Suprapubic skin (tissue), 4 donors: Measurements from ENCODE around the gene ADCY5. TPM values are rescaled to one million over a fixed set of nuclear protein-coding genes. Genes with fewer than 3 reads are reported as not detected.

Experiments used
- DNase-seq, 2 donors: peaks; one replicate each; pipeline ENCODE4 v3.0.0-alpha.2; 2019; ENCODE audit warnings: low spot score in 2 of 2
- H3K27ac ChIP-seq: fragments of 200-600 bp; sonication (generic); one replicate; pipeline ENCODE4 v1.5.1; 2019
- H3K27me3 ChIP-seq: fragments of 200-600 bp; sonication (generic); one replicate; pipeline ENCODE4 v1.5.1; 2019
- H3K36me3 ChIP-seq: fragments of 200-600 bp; sonication (generic); one replicate; pipeline ENCODE4 v1.5.1; 2019
- H3K4me1 ChIP-seq: fragments of 200-600 bp; sonication (generic); one replicate; pipeline ENCODE4 v1.5.1; 2019
- H3K4me3 ChIP-seq: fragments of 200-600 bp; sonication (generic); one replicate; pipeline ENCODE4 v1.5.1; 2019; ENCODE audit warnings: mild to moderate bottlenecking
- H3K9me3 ChIP-seq: fragments of 200-600 bp; sonication (generic); one replicate; pipeline ENCODE4 v1.5.1; 2019
- EP300 ChIP-seq: sonication (generic); formaldehyde crosslinking; IDR thresholded peaks from one replicate; pipeline ENCODE4 v1.6.1; 2017; ENCODE audit warnings: antibody characterized with exemption
- POLR2A ChIP-seq, 2 donors: fragments of 450-650 bp; IDR thresholded peaks; one replicate each; pipeline ENCODE4 v1.6.1; 2017; ENCODE audit warnings: antibody characterized with exemption in 2 of 2, mild to moderate bottlenecking in 2 of 2, moderate library complexity in 2 of 2
- POLR2AphosphoS5 ChIP-seq, 3 donors: sonication (generic); formaldehyde crosslinking; IDR thresholded peaks; one replicate each; pipeline ENCODE4 v1.6.1; 2017; ENCODE audit warnings: antibody characterized with exemption in 3 of 3
- WGBS: methylation state at CpG from one replicate; pipeline ENCODE4 v1.1.5; 2018; 5-methylcytosine and 5-hydroxymethylcytosine counted together
- total RNA-seq, 4 donors: library from RNA; depleted of rRNA; stranded (reverse); fragments of >200 nt; gene quantifications; one replicate each; pipeline ENCODE4 v1.1.0, GENCODE V29; 2016
- TF ChIP-seq, protein P1 (sequence below), 2 donors: fragments of 200-600 bp in 1 of 2; fragments of 450-650 bp in 1 of 2; sonication (generic) in 1 of 2; IDR thresholded peaks; one replicate each; pipeline ENCODE4 v1.5.1; 2016 to 2019; ENCODE audit warnings: antibody characterized with exemption in 2 of 2, mild to moderate bottlenecking in 1 of 2, moderate library complexity in 1 of 2

Gene ADCY5
- total RNA-seq, 4 donors from 2014 or later, result 1.4 to 4.9 (median 4.0) TPM

DNA sequence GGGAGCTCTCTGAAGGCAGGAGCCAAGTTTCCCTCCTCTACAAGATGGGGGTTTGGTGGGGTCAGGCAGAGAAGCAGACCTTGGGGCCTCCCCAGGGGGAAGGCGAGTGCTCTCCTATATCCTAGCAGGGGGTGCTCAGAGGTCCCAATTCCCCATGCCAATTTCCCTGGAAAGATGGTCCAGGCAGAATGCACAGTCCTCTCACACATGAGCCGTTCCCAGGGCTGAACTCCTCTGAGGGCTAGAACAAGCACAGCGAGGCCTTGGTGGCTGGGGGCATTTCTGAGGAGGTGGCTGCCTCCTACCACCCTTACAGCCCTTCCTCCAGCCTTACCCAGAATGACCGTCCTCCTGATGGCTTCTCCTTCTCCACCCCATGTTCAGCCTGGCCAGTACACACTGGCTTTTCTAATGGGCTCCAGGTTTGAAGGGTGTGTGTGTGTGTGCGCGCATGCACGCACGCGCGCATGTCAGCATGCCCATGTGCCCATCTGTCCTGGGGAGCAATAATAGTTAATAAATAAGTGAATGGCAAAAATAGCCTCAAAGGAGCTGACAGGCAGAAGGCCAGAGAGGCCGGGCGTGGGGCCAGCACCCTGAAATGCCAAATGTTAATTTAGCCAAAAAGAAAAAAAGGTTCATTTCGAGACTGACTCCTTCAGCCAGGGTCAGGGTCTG lies 24.4 kb downstream of the ADCY5 start:
- TF ChIP-seq, protein P1, sequence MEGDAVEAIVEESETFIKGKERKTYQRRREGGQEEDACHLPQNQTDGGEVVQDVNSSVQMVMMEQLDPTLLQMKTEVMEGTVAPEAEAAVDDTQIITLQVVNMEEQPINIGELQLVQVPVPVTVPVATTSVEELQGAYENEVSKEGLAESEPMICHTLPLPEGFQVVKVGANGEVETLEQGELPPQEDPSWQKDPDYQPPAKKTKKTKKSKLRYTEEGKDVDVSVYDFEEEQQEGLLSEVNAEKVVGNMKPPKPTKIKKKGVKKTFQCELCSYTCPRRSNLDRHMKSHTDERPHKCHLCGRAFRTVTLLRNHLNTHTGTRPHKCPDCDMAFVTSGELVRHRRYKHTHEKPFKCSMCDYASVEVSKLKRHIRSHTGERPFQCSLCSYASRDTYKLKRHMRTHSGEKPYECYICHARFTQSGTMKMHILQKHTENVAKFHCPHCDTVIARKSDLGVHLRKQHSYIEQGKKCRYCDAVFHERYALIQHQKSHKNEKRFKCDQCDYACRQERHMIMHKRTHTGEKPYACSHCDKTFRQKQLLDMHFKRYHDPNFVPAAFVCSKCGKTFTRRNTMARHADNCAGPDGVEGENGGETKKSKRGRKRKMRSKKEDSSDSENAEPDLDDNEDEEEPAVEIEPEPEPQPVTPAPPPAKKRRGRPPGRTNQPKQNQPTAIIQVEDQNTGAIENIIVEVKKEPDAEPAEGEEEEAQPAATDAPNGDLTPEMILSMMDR (IDR thresholded peaks at IDR 0.05), result no peak
- TF ChIP-seq EP300, result no peak
- no peak for TF ChIP-seq POLR2A (IDR thresholded peaks at IDR 0.05)
- no peak for TF ChIP-seq POLR2AphosphoS5 (IDR thresholded peaks at IDR 0.05)
- peaks cover 3% of the 10 kb centered on the region for H3K4me1 ChIP-seq
- WGBS, result 62% methylated on average over 12 of the region's 13 CpGs
- H3K4me3 ChIP-seq, result no peak overlapping the region
- no peaks in the 10 kb centered on the region for H3K27me3 ChIP-seq
- no peaks in the 10 kb centered on the region for H3K36me3 ChIP-seq
- no peak for DNase-seq
- H3K27ac ChIP-seq, result no peak overlapping the region
- no peaks in the 10 kb centered on the region for H3K9me3 ChIP-seq

DNA sequence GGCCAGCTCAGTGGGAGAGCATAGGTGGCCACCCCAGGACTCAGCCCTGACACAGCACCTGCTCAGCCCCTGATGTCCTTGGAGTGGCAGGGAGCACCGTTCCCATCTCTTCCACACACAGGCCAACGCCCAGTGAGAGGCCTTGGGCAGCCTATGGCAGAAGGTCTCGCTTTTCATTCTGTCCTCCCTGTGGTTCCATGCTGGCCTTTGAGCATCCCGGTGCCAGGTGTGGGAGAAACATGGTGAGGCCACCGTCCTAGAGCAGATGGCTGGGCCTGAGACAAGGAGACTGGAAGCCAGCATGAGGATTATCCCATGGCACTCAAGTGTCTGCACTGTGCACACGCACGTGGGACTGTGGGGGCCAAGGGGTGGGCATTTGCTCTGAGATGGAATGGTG lies 25.1 kb downstream of the ADCY5 start:
- WGBS, result 83% methylated on average over 7 of the region's 7 CpGs
- no peak overlapping the region for H3K27ac ChIP-seq
- H3K27me3 ChIP-seq, result no peaks in the 10 kb centered on the region
- TF ChIP-seq POLR2AphosphoS5 (IDR thresholded peaks at IDR 0.05), result no peak
- TF ChIP-seq, protein P1 (IDR thresholded peaks at IDR 0.05), result no peak
- TF ChIP-seq EP300, result no peak
- TF ChIP-seq POLR2A (IDR thresholded peaks at IDR 0.05), result no peak
- no peaks in the 10 kb centered on the region for H3K9me3 ChIP-seq
- no peaks in the 10 kb centered on the region for H3K36me3 ChIP-seq
- H3K4me3 ChIP-seq, result no peak overlapping the region
- DNase-seq, result no peak
- peaks cover 3% of the 10 kb centered on the region for H3K4me1 ChIP-seq

DNA sequence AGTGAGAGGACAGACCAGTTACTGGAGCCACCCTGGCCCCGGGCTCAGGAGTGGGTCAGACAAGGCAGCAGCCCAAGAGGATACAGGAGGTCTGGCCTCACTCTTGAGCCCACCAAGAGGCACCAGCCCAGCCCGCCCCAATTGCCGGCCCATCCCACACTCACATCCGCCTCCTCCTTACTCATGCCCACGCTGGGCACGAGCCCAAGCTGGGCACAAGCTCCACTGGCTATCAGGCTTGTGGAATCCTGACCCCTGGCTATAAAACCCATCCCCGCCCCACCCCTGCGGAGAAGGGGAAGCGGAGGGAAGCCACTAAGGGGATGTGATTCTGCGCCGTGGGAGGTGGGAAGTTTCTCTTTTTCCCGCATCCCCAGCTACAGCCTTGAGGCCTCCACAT lies 25.9 kb downstream of the ADCY5 start:
- 90% methylated on average over 7 of the region's 12 CpGs for WGBS
- H3K27ac ChIP-seq, result no peak overlapping the region

DNA sequence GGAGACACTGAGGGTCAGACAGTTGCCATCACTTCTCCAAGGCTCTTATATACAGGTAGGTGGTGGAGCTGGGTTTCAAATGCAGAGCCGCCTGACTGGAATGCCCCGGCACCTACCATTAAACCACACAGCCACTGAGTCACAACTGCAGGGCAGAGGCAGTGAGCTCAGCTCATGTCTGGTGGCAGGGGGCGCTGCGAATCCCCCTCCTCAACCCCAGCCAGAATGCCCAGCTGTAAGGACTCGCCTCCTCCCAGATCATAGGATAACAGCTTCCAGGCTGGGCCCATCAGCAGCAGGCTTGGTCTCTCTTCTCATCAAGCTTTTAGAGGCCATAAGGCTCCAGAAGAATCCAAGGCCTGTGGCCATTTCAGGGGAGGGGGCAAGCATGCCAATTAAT lies 26.4 kb downstream of the ADCY5 start:
- Histone ChIP-seq H3K27me3 (no peaks in the 10 kb centered on the region), H3K4me3 (no peak overlapping the region), H3K36me3 (no peaks in the 10 kb centered on the region), H3K27ac (no peak overlapping the region), H3K4me1 (peaks cover 3% of the 10 kb centered on the region), H3K9me3 (no peaks in the 10 kb centered on the region)
- 89% methylated on average over 5 of the region's 5 CpGs for WGBS
- no peak for TF ChIP-seq POLR2A (IDR thresholded peaks at IDR 0.05)
- TF ChIP-seq, protein P1 (IDR thresholded peaks at IDR 0.05), result no peak
- no peak for TF ChIP-seq EP300
- TF ChIP-seq POLR2AphosphoS5 (IDR thresholded peaks at IDR 0.05), result no peak
- DNase-seq, result no peak

More for the DNA sequence above, 25.9 kb downstream of the ADCY5 start:
- Histone ChIP-seq H3K9me3 (no peaks in the 10 kb centered on the region), H3K27me3 (no peaks in the 10 kb centered on the region), H3K36me3 (no peaks in the 10 kb centered on the region), H3K4me3 (no peak overlapping the region), H3K4me1 (peaks cover 3% of the 10 kb centered on the region)
- DNase-seq, result no peak
- TF ChIP-seq POLR2A (IDR thresholded peaks at IDR 0.05) (no peak), POLR2AphosphoS5 (IDR thresholded peaks at IDR 0.05) (no peak), EP300 (no peak)
- TF ChIP-seq, protein P1 (IDR thresholded peaks at IDR 0.05), result no peak

DNA sequence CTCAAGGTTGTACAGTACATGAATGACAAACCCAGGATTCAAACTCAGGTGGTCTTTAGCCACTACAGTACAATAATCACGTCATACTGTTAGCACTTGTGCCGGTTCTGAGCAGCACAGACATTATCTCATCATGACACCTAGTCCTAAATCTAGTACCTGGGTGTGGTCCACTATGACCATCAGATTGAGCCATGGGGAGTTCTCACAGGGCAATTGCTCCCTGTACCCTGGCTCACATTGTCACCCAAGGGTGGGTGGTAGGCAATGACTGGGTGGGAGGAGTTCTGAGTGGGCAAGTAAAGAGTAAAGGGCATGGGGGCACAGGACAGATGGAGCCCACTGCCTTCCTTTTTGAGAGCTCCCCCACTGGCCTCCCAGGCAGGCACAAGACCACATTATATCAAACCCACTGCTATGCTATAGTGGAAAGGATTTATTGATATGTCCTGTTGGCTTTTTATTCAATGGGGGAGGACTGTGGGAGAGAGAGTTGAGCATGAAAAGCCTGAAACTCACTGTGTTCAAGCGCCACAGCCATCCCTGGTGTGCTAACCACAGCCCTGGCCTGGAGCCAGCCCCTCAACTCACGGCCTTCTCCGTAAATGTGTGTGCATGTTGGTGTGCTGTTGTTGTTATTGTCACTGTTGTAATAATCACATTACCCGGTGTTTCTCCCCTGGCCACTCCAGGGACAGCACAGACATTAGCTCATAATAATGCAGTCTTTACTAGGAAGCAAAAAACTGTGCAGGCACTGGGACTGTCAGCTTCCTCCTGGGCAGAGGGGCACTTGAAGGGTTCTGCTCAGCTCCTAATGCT lies 27.3 kb downstream of the ADCY5 start:
- WGBS, result 70% methylated on average over 6 of the region's 6 CpGs
- H3K36me3 ChIP-seq, result no peaks in the 10 kb centered on the region
- no peak overlapping the region for H3K27ac ChIP-seq
- no peak overlapping the region for H3K4me3 ChIP-seq
- TF ChIP-seq POLR2AphosphoS5 (IDR thresholded peaks at IDR 0.05) (no peak), EP300 (no peak), POLR2A (IDR thresholded peaks at IDR 0.05) (no peak)
- TF ChIP-seq, protein P1 (IDR thresholded peaks at IDR 0.05), result no peak
- H3K9me3 ChIP-seq, result no peaks in the 10 kb centered on the region
- peaks cover 3% of the 10 kb centered on the region for H3K4me1 ChIP-seq
- no peak for DNase-seq
- H3K27me3 ChIP-seq, result no peaks in the 10 kb centered on the region
